HUES64 (cell line): Measurements from ENCODE around the gene MOCS3. TPM values are rescaled to one million over a fixed set of nuclear protein-coding genes. Genes with fewer than 3 reads are reported as not detected.

Experiments used
- H3K27ac ChIP-seq: 2 replicates; pipeline ENCODE4 v1.7.0; 2013; ENCODE audit warnings: low read depth, low read length, inconsistent platforms
- H3K27me3 ChIP-seq: 2 replicates; pipeline ENCODE4 v1.6.1; 2013; ENCODE audit warnings: mild to moderate bottlenecking, low read length; ENCODE audit not compliant: insufficient read depth
- H3K36me3 ChIP-seq: 2 replicates; pipeline ENCODE4 v1.6.1; 2013; ENCODE audit warnings: mild to moderate bottlenecking, low read length; ENCODE audit not compliant: insufficient read depth
- H3K4me1 ChIP-seq: 2 replicates; pipeline ENCODE4 v1.6.1; 2013; ENCODE audit warnings: mild to moderate bottlenecking, low read length, moderate library complexity; ENCODE audit not compliant: insufficient read depth
- H3K4me3 ChIP-seq: 2 replicates; pipeline ENCODE4 v1.5.1; 2013; ENCODE audit warnings: mild to moderate bottlenecking, low read length, moderate library complexity
- H3K9ac ChIP-seq: 2 replicates; pipeline ENCODE4 v1.6.1; 2013; ENCODE audit warnings: mild to moderate bottlenecking, low read depth, low read length
- H3K9me3 ChIP-seq: 2 replicates; pipeline ENCODE4 v1.6.1; 2013; ENCODE audit warnings: low read depth, low read length; ENCODE audit not compliant: insufficient read depth
- WGBS: fragments of 150-250, 120-280 bp; methylation state at CpG from one replicate; pipeline ENCODE4 v1.1.7; 2013; ENCODE audit warnings: missing lambda C conversion rate; 5-methylcytosine and 5-hydroxymethylcytosine counted together
- polyA plus RNA-seq, 2 experiments: library from polyadenylated mRNA; stranded (reverse); fragments of 50-300 nt; gene quantifications; one replicate each; pipeline ENCODE4 v1.2.3, GENCODE V29; 2013

The MOCS3 gene
- 5.9 TPM for polyA plus RNA-seq (2013, experiment 1 of 2)
- 5.9 TPM for polyA plus RNA-seq (2013, experiment 2 of 2)

- Histone ChIP-seq H3K27ac (peak within 1 kb of the TSS; percentile 72), H3K9me3 (no peaks in the 10 kb centered on the region), H3K4me3 (peak within 1 kb of the TSS; percentile 91), H3K27me3 (no peaks in the 10 kb centered on the region), H3K9ac (peak within 1 kb of the TSS; percentile 96), H3K4me1 (peaks cover 6% of the 10 kb centered on the region; the same call in 1 of the 2 replicates), H3K36me3 (peaks cover 34% of the 10 kb centered on the region)
- 4% methylated on average over 67 of the region's 67 CpGs for WGBS
Observed at GRCh38 chr20:50958615-50959542, at the start of gene MOCS3. TSS of gene MOCS3 (plus strand) at chr20:50958818. CDS start at chr20:50958843, 25 bp downstream.

- no peak overlapping the region for H3K27ac ChIP-seq
- 96% methylated on average over 3 of the region's 3 CpGs for WGBS
- H3K4me1 ChIP-seq = peaks cover 16% of the 10 kb centered on the region
- H3K27me3 ChIP-seq = no peaks in the 10 kb centered on the region
- H3K36me3 ChIP-seq = peaks cover 59% of the 10 kb centered on the region
- no peak overlapping the region for H3K4me3 ChIP-seq
- no peaks in the 10 kb centered on the region for H3K9me3 ChIP-seq
- no peak overlapping the region for H3K9ac ChIP-seq
Observed at GRCh38 chr20:50909413-50909812, 49.2 kb upstream of the MOCS3 start.

GRCh38 chr20:50911030-50911429 lies 47.6 kb upstream of the MOCS3 start:
- Histone ChIP-seq H3K4me3 (no peak overlapping the region), H3K9ac (no peak overlapping the region), H3K9me3 (no peaks in the 10 kb centered on the region), H3K36me3 (peaks cover 67% of the 10 kb centered on the region), H3K27ac (no peak overlapping the region), H3K4me1 (peaks cover 32% of the 10 kb centered on the region), H3K27me3 (no peaks in the 10 kb centered on the region)
- 88% methylated on average over 1 of the region's 3 CpGs for WGBS

GRCh38 chr20:50911716-50912115 lies 46.9 kb upstream of the MOCS3 start:
- H3K9me3 ChIP-seq = no peaks in the 10 kb centered on the region
- no peaks in the 10 kb centered on the region for H3K27me3 ChIP-seq
- peaks cover 74% of the 10 kb centered on the region for H3K36me3 ChIP-seq
- peaks cover 32% of the 10 kb centered on the region for H3K4me1 ChIP-seq
- H3K9ac ChIP-seq = no peak overlapping the region
- H3K27ac ChIP-seq = no peak overlapping the region
- WGBS = 100% methylated on average over 1 of the region's 1 CpG
- no peak overlapping the region for H3K4me3 ChIP-seq

- Histone ChIP-seq H3K27me3 (no peaks in the 10 kb centered on the region), H3K4me3 (no peak overlapping the region), H3K9me3 (no peaks in the 10 kb centered on the region), H3K9ac (no peak overlapping the region), H3K36me3 (peaks cover 86% of the 10 kb centered on the region), H3K27ac (no peak overlapping the region), H3K4me1 (peaks cover 46% of the 10 kb centered on the region)
- 96% methylated on average over 2 of the region's 2 CpGs for WGBS
Observed at GRCh38 chr20:50913690-50914375, 44.8 kb upstream of the MOCS3 start.

- Histone ChIP-seq H3K27ac (no peak overlapping the region), H3K9me3 (no peaks in the 10 kb centered on the region), H3K27me3 (no peaks in the 10 kb centered on the region), H3K36me3 (peaks cover 89% of the 10 kb centered on the region), H3K4me3 (no peak overlapping the region), H3K9ac (no peak overlapping the region), H3K4me1 (peaks cover 51% of the 10 kb centered on the region)
- WGBS = 77% methylated on average over 3 of the region's 3 CpGs
Observed at GRCh38 chr20:50915424-50915823, 43.2 kb upstream of the MOCS3 start.

- H3K4me3 ChIP-seq = no peak overlapping the region
- no peak overlapping the region for H3K9ac ChIP-seq
- 86% methylated on average over 5 of the region's 5 CpGs for WGBS
- no peak overlapping the region for H3K27ac ChIP-seq
- H3K27me3 ChIP-seq = no peaks in the 10 kb centered on the region
- no peaks in the 10 kb centered on the region for H3K9me3 ChIP-seq
- peaks cover 51% of the 10 kb centered on the region for H3K4me1 ChIP-seq
- peaks cover 90% of the 10 kb centered on the region for H3K36me3 ChIP-seq
Observed at GRCh38 chr20:50916257-50916656, 42.4 kb upstream of the MOCS3 start.

- H3K36me3 ChIP-seq = peaks cover 90% of the 10 kb centered on the region
- 88% methylated on average over 3 of the region's 3 CpGs for WGBS
- no peak overlapping the region for H3K9ac ChIP-seq
- no peaks in the 10 kb centered on the region for H3K9me3 ChIP-seq
- H3K27ac ChIP-seq = no peak overlapping the region
- no peaks in the 10 kb centered on the region for H3K27me3 ChIP-seq
- peaks cover 51% of the 10 kb centered on the region for H3K4me1 ChIP-seq
- no peak overlapping the region for H3K4me3 ChIP-seq
Observed at GRCh38 chr20:50916934-50917333, 41.7 kb upstream of the MOCS3 start.

GRCh38 chr20:50918403-50918802 lies 40.2 kb upstream of the MOCS3 start:
- H3K4me1 ChIP-seq = peaks cover 55% of the 10 kb centered on the region

GRCh38 chr20:50919567-50919966 lies 39.1 kb upstream of the MOCS3 start:
- Histone ChIP-seq H3K4me1 (peaks cover 48% of the 10 kb centered on the region), H3K36me3 (peaks cover 90% of the 10 kb centered on the region), H3K9me3 (no peaks in the 10 kb centered on the region), H3K9ac (no peak overlapping the region), H3K27ac (no peak overlapping the region), H3K27me3 (no peaks in the 10 kb centered on the region), H3K4me3 (no peak overlapping the region)
- WGBS = 92% methylated on average over 6 of the region's 6 CpGs

More at GRCh38 chr20:50918403-50918802, 40.2 kb upstream of the MOCS3 start:
- H3K27me3 ChIP-seq = no peaks in the 10 kb centered on the region
- WGBS = 92% methylated on average over 3 of the region's 3 CpGs
- no peak overlapping the region for H3K27ac ChIP-seq
- H3K4me3 ChIP-seq = no peak overlapping the region
- no peak overlapping the region for H3K9ac ChIP-seq
- no peaks in the 10 kb centered on the region for H3K9me3 ChIP-seq
- H3K36me3 ChIP-seq = peaks cover 89% of the 10 kb centered on the region

GRCh38 chr20:50920997-50921396 lies 37.6 kb upstream of the MOCS3 start:
- peaks cover 46% of the 10 kb centered on the region for H3K4me1 ChIP-seq

More at GRCh38 chr20:50920997-50921396, 37.6 kb upstream of the MOCS3 start:
- Histone ChIP-seq H3K36me3 (peaks cover 90% of the 10 kb centered on the region), H3K9me3 (no peaks in the 10 kb centered on the region), H3K4me3 (no peak overlapping the region), H3K9ac (no peak overlapping the region), H3K27me3 (no peaks in the 10 kb centered on the region), H3K27ac (no peak overlapping the region)
